Skeletal muscle satellite cell (primary cell): ENCODE data around the gene TCOF1. TPM values are rescaled to one million over a fixed set of nuclear protein-coding genes. Genes with fewer than 3 reads are reported as not detected.

Experiments
- H3K27me3 ChIP-seq: 2 replicates; pipeline ENCODE4 v1.7.0; 2013; ENCODE audit warnings: low read length; ENCODE audit not compliant: control insufficient read depth, insufficient read depth
- H3K36me3 ChIP-seq: 2 replicates; pipeline ENCODE4 v1.7.0; 2013; ENCODE audit warnings: mild to moderate bottlenecking, control low read depth, low read length; ENCODE audit not compliant: insufficient read depth
- H3K4me1 ChIP-seq: 2 replicates; pipeline ENCODE4 v1.7.0; 2013; ENCODE audit warnings: low read length; ENCODE audit not compliant: control insufficient read depth, insufficient read depth
- H3K4me2 ChIP-seq: 2 replicates; pipeline ENCODE4 v1.7.0; 2013; ENCODE audit warnings: mild to moderate bottlenecking, low read length
- H3K4me3 ChIP-seq: 2 replicates; pipeline ENCODE4 v1.7.0; 2013; ENCODE audit warnings: low read length
- H3K9ac ChIP-seq: 2 replicates; pipeline ENCODE4 v1.7.0; 2013; ENCODE audit warnings: mild to moderate bottlenecking, low read depth, low read length, moderate library complexity
- H3K9me3 ChIP-seq: replicated peaks from 2 replicates; pipeline ENCODE4 v1.7.0; 2013; ENCODE audit warnings: mild to moderate bottlenecking, control low read depth, low read length
- total RNA-seq: library from RNA; depleted of rRNA; stranded (reverse); fragments of >200 nt; gene quantifications from 2 replicates; pipeline ENCODE4 v1.2.3, GENCODE V29; 2012; rRNA removed

The TCOF1 gene, protein sequence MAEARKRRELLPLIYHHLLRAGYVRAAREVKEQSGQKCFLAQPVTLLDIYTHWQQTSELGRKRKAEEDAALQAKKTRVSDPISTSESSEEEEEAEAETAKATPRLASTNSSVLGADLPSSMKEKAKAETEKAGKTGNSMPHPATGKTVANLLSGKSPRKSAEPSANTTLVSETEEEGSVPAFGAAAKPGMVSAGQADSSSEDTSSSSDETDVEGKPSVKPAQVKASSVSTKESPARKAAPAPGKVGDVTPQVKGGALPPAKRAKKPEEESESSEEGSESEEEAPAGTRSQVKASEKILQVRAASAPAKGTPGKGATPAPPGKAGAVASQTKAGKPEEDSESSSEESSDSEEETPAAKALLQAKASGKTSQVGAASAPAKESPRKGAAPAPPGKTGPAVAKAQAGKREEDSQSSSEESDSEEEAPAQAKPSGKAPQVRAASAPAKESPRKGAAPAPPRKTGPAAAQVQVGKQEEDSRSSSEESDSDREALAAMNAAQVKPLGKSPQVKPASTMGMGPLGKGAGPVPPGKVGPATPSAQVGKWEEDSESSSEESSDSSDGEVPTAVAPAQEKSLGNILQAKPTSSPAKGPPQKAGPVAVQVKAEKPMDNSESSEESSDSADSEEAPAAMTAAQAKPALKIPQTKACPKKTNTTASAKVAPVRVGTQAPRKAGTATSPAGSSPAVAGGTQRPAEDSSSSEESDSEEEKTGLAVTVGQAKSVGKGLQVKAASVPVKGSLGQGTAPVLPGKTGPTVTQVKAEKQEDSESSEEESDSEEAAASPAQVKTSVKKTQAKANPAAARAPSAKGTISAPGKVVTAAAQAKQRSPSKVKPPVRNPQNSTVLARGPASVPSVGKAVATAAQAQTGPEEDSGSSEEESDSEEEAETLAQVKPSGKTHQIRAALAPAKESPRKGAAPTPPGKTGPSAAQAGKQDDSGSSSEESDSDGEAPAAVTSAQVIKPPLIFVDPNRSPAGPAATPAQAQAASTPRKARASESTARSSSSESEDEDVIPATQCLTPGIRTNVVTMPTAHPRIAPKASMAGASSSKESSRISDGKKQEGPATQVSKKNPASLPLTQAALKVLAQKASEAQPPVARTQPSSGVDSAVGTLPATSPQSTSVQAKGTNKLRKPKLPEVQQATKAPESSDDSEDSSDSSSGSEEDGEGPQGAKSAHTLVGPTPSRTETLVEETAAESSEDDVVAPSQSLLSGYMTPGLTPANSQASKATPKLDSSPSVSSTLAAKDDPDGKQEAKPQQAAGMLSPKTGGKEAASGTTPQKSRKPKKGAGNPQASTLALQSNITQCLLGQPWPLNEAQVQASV (N-terminal part only)
- 26.6 and 28.1 TPM in 2 replicates for total RNA-seq

DNA sequence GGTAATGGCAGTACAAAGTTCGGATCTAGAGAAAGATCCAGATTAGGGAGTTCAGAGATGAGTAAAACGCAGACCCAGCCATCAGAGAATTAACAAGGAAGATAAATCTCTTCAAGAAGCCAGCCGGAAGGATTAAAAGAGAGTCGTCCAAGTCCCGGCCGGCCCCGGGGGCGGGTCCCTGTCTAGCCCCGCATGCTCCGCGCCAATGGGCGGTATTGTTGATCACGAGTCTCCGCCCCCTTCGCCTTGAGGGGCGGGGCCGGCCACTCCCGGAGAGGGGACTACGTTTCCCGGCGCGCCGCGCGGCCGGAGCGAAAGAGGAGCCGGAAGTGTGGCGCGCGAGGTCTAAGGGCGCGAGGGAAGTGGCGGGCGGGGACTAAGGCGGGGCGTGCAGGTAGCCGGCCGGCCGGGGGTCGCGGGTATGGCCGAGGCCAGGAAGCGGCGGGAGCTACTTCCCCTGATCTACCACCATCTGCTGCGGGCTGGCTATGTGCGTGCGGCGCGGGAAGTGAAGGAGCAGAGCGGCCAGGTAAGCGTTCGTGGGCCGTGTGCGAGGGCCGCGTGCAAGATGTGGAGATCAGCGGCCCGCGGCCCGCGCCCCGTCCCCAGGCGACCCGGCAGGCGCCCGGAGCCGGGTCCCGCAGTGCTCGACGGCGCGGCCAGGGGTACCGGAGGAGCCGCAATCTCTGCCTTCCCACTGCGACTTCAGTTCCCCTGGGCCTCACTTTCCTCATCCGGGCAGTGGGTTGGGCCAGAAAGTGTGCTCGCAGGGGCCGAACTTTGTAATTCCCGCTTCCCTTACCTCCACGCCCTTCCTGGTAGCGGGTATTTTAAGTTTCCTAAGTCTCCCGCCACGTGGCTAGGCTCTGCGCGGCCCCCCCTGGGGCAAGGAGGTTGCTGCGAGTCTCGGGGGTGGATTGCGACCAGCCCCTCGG lies at the start of gene TCOF1:
Gene TCOF1 (plus strand): TSS at position 372 of the 935 bp plus-strand sequence. CDS start 50 bp downstream, at position 422.
- Histone ChIP-seq H3K9me3 (no peaks in the 10 kb centered on the region), H3K4me3 (peak within 1 kb of the TSS; percentile 89), H3K36me3 (peaks cover 17% of the 10 kb centered on the region), H3K27me3 (no peaks in the 10 kb centered on the region), H3K4me2 (peak within 1 kb of the TSS; percentile 95), H3K4me1 (peaks cover 10% of the 10 kb centered on the region), H3K9ac (peak within 1 kb of the TSS; percentile 86)

DNA sequence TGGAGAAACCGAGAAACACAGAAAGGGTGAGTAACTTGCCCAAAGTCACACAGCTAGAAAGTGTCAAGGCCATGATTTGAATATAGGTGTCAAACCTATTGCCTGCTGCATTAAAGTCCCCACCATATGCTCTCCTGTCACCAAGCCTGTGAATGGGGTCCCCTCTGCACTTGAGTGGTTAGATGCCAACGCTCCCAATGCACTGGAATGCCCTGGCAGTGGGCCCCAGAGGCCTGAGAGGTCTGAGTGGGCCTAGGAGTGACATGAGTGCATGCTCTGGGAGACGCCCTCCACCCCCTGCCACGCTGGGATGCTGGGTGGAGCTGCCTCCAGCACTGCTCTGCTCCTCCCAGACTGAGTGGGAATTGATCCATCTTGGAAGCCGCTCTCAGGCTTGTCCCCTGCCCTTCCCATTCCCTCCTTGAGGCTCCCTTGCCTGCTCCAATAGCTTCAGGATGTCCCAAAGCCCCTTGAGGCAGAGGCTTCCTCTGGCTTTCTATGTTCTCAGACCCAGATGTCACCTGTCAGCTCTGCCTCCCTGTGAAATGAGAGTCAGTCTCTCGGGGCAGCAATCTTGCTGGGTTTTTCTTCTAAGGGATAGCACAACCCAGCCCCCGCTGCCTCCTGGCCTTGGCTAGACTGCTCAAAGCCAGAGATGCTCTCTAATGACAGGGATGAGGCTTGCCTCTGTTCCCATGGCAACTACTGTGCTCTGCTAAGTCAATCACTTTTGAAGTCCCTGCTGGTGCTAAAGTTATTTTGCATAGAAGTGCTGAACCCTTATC lies 48.2 kb upstream of the TCOF1 start:
- Histone ChIP-seq H3K9me3 (no peaks in the 10 kb centered on the region), H3K36me3 (no peaks in the 10 kb centered on the region), H3K4me3 (no peak overlapping the region), H3K9ac (no peak overlapping the region), H3K4me2 (no peak overlapping the region), H3K4me1 (peaks cover 8% of the 10 kb centered on the region), H3K27me3 (no peaks in the 10 kb centered on the region)

DNA sequence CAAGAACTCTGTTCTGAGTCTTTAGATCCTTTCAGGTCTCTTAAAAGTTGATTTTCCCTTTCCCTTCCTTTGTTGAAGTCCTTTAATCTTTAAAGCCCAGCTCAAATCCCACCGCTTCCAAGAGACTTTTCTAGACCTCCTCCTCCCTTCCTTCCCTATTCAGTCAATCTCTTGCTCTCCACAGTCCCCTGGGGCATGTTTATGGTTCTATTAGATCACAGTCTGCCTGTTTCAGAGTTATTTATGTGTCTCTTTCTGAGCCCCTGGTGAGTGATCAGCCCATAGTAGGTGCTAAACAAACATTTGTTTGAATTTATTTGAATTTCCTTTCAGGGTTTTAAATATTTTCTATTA lies 47.6 kb upstream of the TCOF1 start:
- peaks cover 8% of the 10 kb centered on the region for H3K4me1 ChIP-seq
- no peaks in the 10 kb centered on the region for H3K27me3 ChIP-seq
- H3K9ac ChIP-seq: no peak overlapping the region
- H3K9me3 ChIP-seq: no peaks in the 10 kb centered on the region
- no peak overlapping the region for H3K4me2 ChIP-seq
- no peaks in the 10 kb centered on the region for H3K36me3 ChIP-seq
- H3K4me3 ChIP-seq: no peak overlapping the region

DNA sequence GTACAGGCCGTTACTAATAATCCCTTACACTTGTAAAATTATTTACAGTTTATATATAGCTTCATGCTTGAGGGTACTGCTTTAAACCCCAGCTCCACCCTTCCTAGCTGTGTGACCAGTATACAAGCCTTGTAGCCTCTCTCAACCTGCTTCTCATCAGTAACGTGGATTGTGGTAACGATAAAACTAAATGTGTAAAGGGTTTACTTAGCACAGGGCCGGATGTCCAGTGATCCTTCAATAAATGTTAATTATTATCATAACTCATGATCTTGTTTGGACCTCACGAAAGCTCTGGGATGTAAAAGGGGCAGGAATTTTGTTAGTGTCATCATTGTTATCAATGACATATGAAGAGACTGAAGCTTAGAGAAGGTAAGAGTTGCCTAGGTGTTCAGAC lies 47.3 kb upstream of the TCOF1 start:
- Histone ChIP-seq H3K4me3 (no peak overlapping the region), H3K4me2 (no peak overlapping the region), H3K4me1 (peaks cover 8% of the 10 kb centered on the region), H3K27me3 (no peaks in the 10 kb centered on the region), H3K9me3 (no peaks in the 10 kb centered on the region), H3K9ac (no peak overlapping the region), H3K36me3 (no peaks in the 10 kb centered on the region)

DNA sequence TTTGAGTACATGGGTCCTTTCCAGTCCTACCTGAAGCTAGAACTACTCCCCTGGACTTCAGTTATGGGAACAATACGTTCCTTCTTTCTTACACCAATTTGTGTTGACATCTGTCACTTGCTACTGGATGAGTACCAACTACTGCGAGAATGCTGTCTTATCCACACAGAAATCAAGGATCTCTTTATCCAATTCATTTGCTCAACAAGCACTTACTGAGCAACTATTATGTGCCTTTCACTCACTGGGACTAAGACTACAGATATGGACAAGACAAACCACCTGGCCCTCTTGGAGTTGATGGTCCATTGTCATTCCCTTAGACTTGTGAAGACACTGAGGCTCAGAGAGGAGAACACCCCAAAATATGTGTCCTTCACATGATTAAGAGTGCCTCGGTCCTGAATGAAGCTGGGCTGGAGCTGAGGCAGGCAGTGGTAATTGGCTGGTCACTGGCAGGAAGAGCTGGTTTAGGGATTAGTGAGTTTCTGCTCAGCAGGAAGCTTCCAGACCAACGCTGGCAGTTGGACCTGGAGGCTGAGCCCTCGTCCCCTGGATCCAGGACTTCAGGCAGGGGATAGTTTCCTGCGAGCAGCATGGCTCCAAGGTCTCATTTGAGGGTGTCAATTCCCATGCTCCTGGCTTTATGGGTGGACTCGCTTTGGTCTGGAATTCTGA lies 46.3 kb upstream of the TCOF1 start:
- Histone ChIP-seq H3K9me3 (no peaks in the 10 kb centered on the region), H3K4me3 (no peak overlapping the region), H3K4me1 (peaks cover 8% of the 10 kb centered on the region), H3K27me3 (no peaks in the 10 kb centered on the region), H3K4me2 (no peak overlapping the region), H3K9ac (no peak overlapping the region), H3K36me3 (no peaks in the 10 kb centered on the region)

DNA sequence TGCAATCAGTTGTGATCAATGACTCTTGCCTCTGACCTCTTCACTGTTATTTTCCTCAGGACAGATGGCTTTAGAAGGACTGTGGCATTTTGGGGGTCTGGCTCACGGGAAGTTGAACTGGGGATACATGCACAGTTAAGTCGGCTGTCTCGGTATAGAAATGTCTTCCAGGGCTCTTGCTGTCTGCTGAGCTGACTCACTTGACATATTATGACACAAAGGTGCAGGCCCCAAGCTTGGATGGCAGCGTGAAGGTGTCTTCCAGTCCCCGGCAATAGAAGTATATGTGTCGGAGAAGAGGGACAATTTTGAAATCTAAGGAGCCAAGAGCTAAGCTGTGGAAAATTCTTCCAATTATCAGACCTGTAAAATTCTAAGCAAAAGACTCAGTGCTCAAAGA lies 45.0 kb upstream of the TCOF1 start:
- peaks cover 20% of the 10 kb centered on the region for H3K4me1 ChIP-seq
- H3K9ac ChIP-seq: no peak overlapping the region
- H3K27me3 ChIP-seq: no peaks in the 10 kb centered on the region
- no peak overlapping the region for H3K4me3 ChIP-seq
- no peaks in the 10 kb centered on the region for H3K9me3 ChIP-seq
- H3K4me2 ChIP-seq: no peak overlapping the region
- no peaks in the 10 kb centered on the region for H3K36me3 ChIP-seq

DNA sequence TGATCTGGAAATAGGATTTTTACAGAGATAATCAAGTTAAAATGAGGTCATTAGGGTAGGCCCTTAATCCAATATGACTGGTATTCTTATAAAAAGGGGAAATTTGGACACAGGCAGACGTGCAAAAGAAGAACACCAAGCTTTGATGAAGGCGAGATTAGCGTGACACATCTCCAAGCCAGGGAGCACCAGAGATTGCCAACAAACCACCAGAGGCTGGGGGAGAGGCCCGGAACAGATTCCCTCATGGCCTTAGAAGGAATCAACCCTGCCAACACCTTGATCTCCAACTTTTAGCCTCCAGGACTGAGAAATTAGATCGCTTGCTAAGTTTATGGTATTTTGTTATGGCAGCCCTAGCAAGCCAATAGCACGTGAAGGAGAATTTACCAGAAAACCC lies 44.0 kb upstream of the TCOF1 start:
- H3K9ac ChIP-seq: no peak overlapping the region
- H3K4me3 ChIP-seq: no peak overlapping the region
- H3K27me3 ChIP-seq: no peaks in the 10 kb centered on the region
- H3K4me1 ChIP-seq: peaks cover 30% of the 10 kb centered on the region
- no peaks in the 10 kb centered on the region for H3K36me3 ChIP-seq
- no peak overlapping the region for H3K4me2 ChIP-seq
- no peaks in the 10 kb centered on the region for H3K9me3 ChIP-seq

DNA sequence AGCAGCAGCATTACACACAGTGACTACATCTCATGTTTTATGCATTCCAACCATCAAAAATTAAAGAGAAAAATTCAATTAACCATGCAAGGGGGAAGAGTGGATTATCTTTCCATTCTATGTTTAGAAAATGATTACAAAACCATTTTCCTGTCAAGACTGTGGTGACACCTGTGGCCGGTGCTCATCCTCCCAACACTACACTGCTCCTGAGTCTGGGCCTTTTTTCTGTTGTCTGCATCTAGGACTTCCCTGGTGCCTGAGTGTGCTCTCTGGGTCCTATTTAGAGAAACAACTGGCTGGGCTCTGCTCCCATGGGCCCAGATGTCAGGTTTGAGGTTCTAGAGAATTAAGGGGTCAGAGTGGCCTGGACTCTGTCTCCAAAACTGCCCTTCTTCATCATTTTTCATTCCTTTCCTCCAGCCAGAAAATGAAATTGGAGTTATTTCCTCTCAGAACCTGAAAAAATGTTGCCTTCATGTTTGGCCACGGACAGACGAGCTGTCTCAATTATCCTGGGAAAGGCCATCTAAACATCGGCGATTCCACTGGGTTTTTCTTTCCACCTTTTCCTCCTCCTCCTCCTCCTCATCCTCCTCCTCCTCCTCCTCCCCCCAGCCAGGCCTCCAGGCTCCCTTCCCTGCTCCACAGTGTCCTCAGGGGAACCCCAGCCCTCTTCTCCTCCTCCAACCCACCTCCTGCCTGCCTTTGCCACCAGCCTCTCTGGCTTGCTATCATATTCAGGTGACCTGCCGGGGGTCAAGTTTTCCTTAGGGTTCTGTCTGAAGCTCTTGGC lies 43.4 kb upstream of the TCOF1 start:
- peaks cover 36% of the 10 kb centered on the region for H3K4me1 ChIP-seq
- no peaks in the 10 kb centered on the region for H3K9me3 ChIP-seq
- H3K4me2 ChIP-seq: no peak overlapping the region
- H3K27me3 ChIP-seq: no peaks in the 10 kb centered on the region
- H3K9ac ChIP-seq: no peak overlapping the region
- no peak overlapping the region for H3K4me3 ChIP-seq
- H3K36me3 ChIP-seq: no peaks in the 10 kb centered on the region

DNA sequence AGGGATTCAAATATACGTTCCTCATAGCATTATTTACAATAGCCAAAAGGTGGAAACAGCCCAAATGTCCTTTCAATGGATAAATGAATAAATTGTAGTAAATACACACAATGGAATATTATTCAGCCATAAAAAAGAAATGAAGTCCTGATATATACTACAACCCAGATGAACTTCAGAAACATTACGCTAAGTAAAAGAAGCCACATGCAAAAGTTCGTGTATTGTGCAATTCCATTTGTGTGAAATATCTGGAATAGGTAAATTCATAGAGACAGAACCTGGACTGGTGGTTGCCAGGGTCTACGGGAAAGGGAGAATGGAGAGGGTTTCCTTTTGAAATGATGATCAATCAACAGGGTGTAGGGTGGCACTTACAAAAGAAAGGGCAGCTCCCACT lies 42.3 kb upstream of the TCOF1 start:
- Histone ChIP-seq H3K4me3 (no peak overlapping the region), H3K4me2 (no peak overlapping the region), H3K9me3 (no peaks in the 10 kb centered on the region), H3K9ac (no peak overlapping the region), H3K4me1 (peaks cover 47% of the 10 kb centered on the region), H3K27me3 (no peaks in the 10 kb centered on the region), H3K36me3 (no peaks in the 10 kb centered on the region)
